ENCODE results near the gene DPF3.

DNA sequence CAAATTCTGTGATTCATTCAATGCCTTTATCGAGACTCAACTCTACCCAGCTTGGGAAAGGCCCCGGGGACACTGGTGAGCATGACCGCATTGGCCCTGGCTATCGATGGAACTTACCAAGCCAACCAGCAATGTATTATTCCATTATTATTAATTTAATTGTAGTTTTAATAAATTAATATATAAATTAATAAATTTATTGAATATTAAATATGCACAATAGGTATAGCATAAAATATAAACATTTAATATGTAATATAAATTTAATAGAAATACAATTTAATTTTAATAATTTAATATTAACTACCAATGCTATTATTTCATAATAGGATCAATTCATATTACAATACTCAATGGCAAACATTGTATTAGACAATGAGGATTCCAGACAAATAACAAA, 163.4 kb downstream of the DPF3 start:
- TF ChIP-seq, protein P1, sequence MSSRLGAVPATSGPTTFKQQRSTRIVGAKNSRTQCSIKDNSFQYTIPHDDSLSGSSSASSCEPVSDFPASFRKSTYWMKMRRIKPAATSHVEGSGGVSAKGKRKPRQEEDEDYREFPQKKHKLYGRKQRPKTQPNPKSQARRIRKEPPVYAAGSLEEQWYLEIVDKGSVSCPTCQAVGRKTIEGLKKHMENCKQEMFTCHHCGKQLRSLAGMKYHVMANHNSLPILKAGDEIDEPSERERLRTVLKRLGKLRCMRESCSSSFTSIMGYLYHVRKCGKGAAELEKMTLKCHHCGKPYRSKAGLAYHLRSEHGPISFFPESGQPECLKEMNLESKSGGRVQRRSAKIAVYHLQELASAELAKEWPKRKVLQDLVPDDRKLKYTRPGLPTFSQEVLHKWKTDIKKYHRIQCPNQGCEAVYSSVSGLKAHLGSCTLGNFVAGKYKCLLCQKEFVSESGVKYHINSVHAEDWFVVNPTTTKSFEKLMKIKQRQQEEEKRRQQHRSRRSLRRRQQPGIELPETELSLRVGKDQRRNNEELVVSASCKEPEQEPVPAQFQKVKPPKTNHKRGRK (CRISPR knock-in tag; IDR thresholded peaks at IDR 0.05; ENCODE audit: borderline replicate concordance): no peak
- TF ChIP-seq, protein P2, sequence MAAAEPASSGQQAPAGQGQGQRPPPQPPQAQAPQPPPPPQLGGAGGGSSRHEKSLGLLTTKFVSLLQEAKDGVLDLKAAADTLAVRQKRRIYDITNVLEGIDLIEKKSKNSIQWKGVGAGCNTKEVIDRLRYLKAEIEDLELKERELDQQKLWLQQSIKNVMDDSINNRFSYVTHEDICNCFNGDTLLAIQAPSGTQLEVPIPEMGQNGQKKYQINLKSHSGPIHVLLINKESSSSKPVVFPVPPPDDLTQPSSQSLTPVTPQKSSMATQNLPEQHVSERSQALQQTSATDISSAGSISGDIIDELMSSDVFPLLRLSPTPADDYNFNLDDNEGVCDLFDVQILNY (CRISPR knock-in tag; IDR thresholded peaks at IDR 0.05): no peak
- TF ChIP-seq CREB1 (CRISPR knock-in tag; IDR thresholded peaks at IDR 0.05) (no peak), ATF1 (CRISPR knock-in tag; IDR thresholded peaks at IDR 0.05) (no peak), NFYB (CRISPR knock-in tag; conservative IDR thresholded peaks at IDR 0.05; ENCODE audit: low read depth) (no peak), JUN (CRISPR knock-in tag; IDR thresholded peaks at IDR 0.05) (no peak), GABPB1 (CRISPR knock-in tag; IDR thresholded peaks at IDR 0.05) (no peak), FOXK1 (CRISPR knock-in tag; IDR thresholded peaks at IDR 0.05) (no peak)
- TF ChIP-seq, protein P3, sequence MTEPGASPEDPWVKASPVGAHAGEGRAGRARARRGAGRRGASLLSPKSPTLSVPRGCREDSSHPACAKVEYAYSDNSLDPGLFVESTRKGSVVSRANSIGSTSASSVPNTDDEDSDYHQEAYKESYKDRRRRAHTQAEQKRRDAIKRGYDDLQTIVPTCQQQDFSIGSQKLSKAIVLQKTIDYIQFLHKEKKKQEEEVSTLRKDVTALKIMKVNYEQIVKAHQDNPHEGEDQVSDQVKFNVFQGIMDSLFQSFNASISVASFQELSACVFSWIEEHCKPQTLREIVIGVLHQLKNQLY (CRISPR knock-in tag; IDR thresholded peaks at IDR 0.05): no peak
- TF ChIP-seq, protein P4, sequence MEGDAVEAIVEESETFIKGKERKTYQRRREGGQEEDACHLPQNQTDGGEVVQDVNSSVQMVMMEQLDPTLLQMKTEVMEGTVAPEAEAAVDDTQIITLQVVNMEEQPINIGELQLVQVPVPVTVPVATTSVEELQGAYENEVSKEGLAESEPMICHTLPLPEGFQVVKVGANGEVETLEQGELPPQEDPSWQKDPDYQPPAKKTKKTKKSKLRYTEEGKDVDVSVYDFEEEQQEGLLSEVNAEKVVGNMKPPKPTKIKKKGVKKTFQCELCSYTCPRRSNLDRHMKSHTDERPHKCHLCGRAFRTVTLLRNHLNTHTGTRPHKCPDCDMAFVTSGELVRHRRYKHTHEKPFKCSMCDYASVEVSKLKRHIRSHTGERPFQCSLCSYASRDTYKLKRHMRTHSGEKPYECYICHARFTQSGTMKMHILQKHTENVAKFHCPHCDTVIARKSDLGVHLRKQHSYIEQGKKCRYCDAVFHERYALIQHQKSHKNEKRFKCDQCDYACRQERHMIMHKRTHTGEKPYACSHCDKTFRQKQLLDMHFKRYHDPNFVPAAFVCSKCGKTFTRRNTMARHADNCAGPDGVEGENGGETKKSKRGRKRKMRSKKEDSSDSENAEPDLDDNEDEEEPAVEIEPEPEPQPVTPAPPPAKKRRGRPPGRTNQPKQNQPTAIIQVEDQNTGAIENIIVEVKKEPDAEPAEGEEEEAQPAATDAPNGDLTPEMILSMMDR (IDR thresholded peaks at IDR 0.05): no peak
- TF ChIP-seq, protein P5, sequence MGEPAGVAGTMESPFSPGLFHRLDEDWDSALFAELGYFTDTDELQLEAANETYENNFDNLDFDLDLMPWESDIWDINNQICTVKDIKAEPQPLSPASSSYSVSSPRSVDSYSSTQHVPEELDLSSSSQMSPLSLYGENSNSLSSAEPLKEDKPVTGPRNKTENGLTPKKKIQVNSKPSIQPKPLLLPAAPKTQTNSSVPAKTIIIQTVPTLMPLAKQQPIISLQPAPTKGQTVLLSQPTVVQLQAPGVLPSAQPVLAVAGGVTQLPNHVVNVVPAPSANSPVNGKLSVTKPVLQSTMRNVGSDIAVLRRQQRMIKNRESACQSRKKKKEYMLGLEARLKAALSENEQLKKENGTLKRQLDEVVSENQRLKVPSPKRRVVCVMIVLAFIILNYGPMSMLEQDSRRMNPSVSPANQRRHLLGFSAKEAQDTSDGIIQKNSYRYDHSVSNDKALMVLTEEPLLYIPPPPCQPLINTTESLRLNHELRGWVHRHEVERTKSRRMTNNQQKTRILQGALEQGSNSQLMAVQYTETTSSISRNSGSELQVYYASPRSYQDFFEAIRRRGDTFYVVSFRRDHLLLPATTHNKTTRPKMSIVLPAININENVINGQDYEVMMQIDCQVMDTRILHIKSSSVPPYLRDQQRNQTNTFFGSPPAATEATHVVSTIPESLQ (CRISPR knock-in tag; IDR thresholded peaks at IDR 0.05): no peak
- TF ChIP-seq, protein P6, sequence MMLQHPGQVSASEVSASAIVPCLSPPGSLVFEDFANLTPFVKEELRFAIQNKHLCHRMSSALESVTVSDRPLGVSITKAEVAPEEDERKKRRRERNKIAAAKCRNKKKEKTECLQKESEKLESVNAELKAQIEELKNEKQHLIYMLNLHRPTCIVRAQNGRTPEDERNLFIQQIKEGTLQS (CRISPR knock-in tag; conservative IDR thresholded peaks at IDR 0.05): no peak
- TF ChIP-seq, protein P7, sequence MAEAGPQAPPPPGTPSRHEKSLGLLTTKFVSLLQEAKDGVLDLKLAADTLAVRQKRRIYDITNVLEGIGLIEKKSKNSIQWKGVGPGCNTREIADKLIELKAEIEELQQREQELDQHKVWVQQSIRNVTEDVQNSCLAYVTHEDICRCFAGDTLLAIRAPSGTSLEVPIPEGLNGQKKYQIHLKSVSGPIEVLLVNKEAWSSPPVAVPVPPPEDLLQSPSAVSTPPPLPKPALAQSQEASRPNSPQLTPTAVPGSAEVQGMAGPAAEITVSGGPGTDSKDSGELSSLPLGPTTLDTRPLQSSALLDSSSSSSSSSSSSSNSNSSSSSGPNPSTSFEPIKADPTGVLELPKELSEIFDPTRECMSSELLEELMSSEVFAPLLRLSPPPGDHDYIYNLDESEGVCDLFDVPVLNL (CRISPR knock-in tag; IDR thresholded peaks at IDR 0.05; ENCODE audit: borderline replicate concordance, low read depth): no peak
- TF ChIP-seq, protein P8, sequence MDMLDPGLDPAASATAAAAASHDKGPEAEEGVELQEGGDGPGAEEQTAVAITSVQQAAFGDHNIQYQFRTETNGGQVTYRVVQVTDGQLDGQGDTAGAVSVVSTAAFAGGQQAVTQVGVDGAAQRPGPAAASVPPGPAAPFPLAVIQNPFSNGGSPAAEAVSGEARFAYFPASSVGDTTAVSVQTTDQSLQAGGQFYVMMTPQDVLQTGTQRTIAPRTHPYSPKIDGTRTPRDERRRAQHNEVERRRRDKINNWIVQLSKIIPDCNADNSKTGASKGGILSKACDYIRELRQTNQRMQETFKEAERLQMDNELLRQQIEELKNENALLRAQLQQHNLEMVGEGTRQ (CRISPR knock-in tag; IDR thresholded peaks at IDR 0.05): no peak
